GOT3 (cell line): ENCODE results near the gene ZNF205.
"Not testable (repeated sequence)": the region's sequence is repeated elsewhere in the genome, so short reads cannot be mapped to it uniquely, and the experiment has no call there.

Experiments
- DNase-seq: peaks from one replicate; lab custom pipeline; 2025; ENCODE audit warnings: mixed read lengths; lab: John Stamatoyannopoulos, UW

Gene ZNF205

DNA sequence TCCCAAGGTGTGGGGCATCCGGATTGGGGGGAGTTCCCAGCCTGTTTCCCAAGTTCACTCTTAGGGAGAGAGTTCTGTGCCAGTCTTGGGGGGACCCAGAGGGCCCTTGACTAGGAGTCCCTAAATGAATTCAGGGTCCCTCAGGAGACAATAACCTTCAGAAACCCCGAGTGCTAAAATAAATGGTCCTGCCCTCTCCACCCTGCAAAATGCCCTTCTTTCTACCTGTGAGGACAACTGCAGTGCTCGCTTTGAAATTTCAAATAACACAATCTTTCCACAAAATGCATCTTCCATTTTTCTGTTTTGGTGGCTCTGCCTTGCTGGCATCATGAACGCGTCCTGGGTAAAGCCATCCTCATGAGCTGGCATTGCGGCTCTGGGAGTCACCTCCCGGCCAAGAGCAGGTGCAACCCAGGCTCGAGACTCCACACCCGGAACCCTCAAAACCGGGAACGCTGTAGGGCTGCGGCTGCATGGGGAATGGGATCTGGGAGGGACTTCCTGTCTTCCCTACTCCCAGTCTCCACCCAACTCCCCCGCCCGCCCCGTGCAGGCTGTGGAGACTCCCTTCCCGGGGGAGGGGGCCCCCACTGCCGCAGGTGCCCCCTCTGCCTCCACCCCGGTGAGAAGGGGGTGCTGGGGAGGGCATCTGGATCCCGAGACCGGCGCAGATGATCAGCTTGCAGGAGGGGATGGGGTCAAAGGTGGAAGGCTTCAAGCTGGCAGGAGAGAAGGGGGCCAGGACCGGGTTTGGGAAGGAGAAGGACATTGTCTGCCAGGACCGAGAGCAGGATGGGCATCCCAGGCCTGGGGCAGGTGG, at the start of gene ZNF205:
ZNF205 (plus strand) TSS at position 529 of the 823 bp plus-strand sequence. CDS start 845 bp downstream, outside the sequence.
- no peak for DNase-seq

- DNase-seq = no peak
Measured at GRCh38 chr16:3063625-3064386, 48.6 kb upstream of the ZNF205 start.

GRCh38 chr16:3065069-3065741, 47.2 kb upstream of the ZNF205 start, which contains the start of gene IL32:
Gene IL32, plus strand, starts transcription at chr16:3065640. Its CDS starts 172 bp downstream, at chr16:3065812.
- no peak for DNase-seq

GRCh38 chr16:3065742-3066439, 46.5 kb upstream of the ZNF205 start:
- DNase-seq = no peak

DNA sequence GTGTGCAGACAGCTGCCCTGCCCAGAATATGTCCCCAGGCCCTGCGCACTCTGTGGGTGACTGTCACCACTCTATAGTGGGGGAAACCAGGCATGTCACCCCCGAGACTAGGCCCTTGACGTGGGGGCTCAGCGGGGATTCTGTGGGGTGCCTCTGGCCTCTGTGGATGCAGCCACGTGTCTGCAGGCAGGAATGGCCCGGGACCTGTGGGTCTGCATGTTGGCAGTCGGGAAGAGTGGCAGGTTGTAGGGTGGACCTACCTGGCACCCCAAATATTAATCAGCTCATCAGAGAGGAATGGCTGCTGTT, 46.0 kb upstream of the ZNF205 start:
- DNase-seq = no peak

GRCh38 chr16:3068487-3068886, 43.9 kb upstream of the ZNF205 start:
- no peak for DNase-seq

DNA sequence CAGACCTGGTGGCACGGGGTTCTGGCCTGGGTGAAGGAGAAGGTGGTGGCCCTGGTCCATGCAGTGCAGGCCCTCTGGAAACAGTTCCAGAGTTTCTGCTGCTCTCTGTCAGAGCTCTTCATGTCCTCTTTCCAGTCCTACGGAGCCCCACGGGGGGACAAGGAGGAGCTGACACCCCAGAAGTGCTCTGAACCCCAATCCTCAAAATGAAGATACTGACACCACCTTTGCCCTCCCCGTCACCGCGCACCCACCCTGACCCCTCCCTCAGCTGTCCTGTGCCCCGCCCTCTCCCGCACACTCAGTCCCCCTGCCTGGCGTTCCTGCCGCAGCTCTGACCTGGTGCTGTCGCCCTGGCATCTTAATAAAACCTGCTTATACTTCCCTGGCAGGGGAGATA, 43.2 kb upstream of the ZNF205 start:
- DNase-seq = not testable (repeated sequence)

DNA sequence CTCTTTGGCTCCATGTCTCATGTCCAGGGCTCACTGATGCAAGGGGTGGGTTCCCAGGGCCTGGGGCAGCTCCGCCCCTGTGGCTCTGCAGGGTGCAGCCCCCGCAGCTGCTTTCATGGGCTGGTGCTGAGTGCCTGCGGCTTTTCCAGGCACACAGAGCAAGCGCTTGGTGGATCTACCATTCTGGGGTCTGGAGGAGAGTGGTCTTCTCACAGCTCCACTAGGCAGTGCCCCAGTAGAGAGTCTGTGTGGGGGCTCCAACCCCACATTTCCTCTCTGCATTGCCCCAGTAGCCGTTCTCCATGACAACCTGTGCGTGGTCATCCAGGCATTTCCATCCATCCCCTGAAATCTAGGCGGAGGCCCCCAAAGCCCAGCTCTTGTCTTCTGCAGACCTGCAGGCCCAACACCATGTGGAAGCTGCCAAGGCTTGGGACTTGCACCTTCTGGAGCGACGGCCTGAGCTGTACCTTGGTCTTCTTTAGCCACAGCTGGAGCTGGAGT, 41.7 kb upstream of the ZNF205 start:
- no peak for DNase-seq

- DNase-seq = no peak
Measured at GRCh38 chr16:3071655-3072054, 40.7 kb upstream of the ZNF205 start.

DNA sequence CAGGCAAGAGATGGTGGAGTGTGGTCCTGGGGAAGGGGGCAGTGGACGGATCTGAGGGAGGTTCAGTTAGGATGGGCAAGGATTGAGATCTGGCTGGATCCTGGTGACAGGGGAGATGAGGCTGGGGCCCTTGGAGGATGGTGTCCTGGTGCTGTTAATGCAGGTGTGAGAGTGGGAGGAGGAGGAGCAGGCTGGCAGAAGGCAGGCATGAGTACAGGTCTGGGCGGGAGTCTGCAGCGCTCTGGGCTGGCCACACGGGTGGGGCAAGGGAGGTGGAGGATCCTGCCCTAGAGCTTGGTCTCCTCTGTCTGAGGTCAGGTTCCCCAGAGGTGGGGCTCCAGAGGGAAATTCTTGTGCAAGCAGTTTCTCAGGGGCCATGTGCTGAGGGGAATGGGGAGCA, 40.2 kb upstream of the ZNF205 start:
- DNase-seq = not testable (repeated sequence)

DNA sequence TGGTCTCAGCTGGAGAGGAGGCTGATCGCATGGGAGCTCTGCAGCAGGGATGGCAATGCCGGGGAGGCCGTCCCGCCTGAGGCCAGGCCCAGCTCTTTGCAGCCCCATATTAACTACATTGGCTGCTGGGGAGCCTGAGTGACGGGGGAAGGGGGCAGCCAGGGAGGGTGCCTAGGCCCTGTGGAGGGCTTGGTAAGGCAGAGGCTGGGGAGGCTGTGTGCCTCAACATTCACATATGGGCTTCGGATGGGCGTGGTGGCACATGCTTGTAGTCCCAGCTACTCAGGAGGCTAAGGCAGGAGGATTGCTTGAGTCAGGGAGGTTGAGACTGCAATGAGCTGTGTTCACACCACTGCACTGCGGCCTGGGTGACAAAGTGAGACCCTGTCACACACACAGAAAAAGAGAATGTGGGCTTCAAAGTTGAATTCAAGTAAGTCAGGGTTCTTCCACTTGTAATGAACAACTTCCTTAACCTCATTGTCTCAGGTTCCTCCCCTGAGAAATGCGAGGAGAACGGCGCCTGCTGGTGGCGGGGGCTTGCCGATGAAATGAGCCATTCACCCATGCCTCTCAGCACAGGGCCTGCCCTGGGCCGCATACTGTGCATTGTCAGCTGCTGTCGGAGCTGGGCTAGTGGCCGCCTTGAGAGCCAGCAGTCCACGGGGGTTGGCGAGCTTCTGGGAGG, 39.7 kb upstream of the ZNF205 start:
- not testable (repeated sequence) for DNase-seq

GRCh38 chr16:3073448-3073847, 38.9 kb upstream of the ZNF205 start:
- DNase-seq = no peak

DNA sequence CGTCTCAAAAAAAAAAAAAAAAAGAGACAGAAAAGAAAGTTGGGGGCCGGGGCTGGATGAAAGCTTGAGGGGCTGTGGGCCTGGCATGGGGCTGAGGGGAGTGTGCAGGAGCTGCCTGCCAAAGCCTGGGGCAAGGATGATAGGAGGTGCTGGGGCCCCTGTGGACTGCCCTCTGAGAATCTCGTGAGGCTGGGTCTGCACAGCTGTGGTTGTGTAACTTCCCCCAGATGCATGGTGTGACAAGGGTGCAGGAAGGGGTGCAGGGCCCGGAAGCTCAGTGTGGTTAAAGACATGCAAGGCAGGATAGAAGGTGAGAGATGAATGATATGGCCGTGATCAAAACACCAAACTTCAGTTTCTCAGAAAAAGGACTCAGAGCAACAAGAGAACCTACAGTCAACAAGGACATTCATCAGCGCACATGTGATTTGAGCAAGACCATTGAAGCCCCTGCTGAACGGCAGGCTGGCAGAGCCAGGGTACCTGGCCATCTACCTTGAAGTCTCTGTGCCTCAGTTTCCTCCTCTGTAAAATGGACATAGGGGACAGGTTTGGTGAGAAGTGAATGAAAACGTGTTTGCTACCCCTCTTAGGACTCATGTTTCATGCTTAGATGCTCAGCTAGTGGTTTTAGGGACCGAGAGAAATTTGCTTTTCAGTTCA, 37.4 kb upstream of the ZNF205 start:
- DNase-seq = no peak

- DNase-seq = no peak
Measured at GRCh38 chr16:3075523-3075915, 36.9 kb upstream of the ZNF205 start.

DNA sequence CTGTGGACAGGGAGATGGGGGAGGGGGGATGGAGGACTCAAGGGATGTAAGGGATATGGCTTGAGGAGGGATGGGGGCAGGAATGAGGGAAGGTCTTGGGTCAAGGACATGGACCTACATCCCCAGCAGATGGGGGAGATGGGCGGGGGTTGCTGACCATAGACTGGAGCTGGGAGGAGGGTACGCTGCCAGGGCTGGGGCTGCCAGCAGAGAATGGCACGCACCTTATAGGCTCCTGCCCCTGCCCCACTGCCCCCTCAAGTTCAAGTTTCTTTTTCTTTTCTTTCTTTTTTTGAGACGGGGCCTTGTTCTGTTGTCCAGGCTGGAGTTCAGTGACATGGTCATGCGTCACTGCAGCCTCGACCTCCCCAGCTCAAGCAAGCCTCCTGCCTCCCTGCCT, 36.4 kb upstream of the ZNF205 start:
- not testable (repeated sequence) for DNase-seq

DNA sequence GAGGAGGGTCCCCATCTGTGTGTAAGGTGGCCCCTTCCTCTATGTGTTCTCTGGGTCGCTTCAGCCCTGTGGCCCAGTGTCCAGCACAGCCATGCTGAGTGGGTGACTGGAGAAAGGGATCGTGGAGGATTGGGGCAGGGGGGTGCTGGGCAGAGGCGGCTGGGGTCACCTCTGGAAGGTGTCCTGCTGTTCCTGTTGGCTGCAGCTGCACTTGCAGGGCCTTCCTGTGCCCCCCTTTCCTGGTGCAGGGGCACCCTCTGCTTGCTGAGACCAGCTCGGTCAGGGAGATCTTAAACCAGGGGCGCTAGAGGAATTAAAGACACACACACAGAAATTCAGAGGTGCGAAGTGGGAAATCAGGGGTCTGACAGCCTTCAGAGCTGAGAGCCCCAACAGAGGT, 35.8 kb upstream of the ZNF205 start:
- DNase-seq = no peak

- DNase-seq = no peak
Measured at GRCh38 chr16:3080024-3080423, 32.4 kb upstream of the ZNF205 start.

- DNase-seq = not testable (repeated sequence)
Measured at GRCh38 chr16:3081957-3082356, 30.4 kb upstream of the ZNF205 start.

GRCh38 chr16:3083408-3083807, 29.0 kb upstream of the ZNF205 start:
- DNase-seq = not testable (repeated sequence)

- DNase-seq = no peak
Measured at GRCh38 chr16:3084491-3084890, 27.9 kb upstream of the ZNF205 start.
